Neural cell (in vitro differentiated cells): ENCODE measurements around the gene SEC14L3. TPM values are rescaled to one million over a fixed set of nuclear protein-coding genes. Genes with fewer than 3 reads are reported as not detected.
"Not testable (repeated sequence)": the region's sequence is repeated elsewhere in the genome, so short reads cannot be mapped to it uniquely, and the experiment has no call there.

Source experiments
- H2AFZ ChIP-seq: fragments of 200-600, 300-800 bp; sonication (generic), shearing (Covaris generic); 2 replicates; pipeline ENCODE4 v1.6.0; 2014; ENCODE audit warnings: low read depth, mild to moderate bottlenecking, antibody characterized with exemption, low read length, moderate library complexity
- H3F3A ChIP-seq: fragments of 200-600 bp; shearing (Covaris generic); 2 replicates; pipeline ENCODE4 v1.6.1; 2016; ENCODE audit warnings: mild to moderate bottlenecking, moderate library complexity, mixed read lengths, antibody characterized with exemption, low read length; ENCODE audit not compliant: insufficient read depth, poor library complexity, severe bottlenecking
- H3K27ac ChIP-seq: fragments of 200-600, 300-800 bp; sonication (generic), shearing (Covaris generic); 2 replicates; pipeline ENCODE4 v1.5.1; 2014; ENCODE audit warnings: mild to moderate bottlenecking, low read length, moderate library complexity
- H3K27me3 ChIP-seq: fragments of 300-800, 200-600 bp; sonication (generic), shearing (Covaris generic); 2 replicates; pipeline ENCODE4 v1.6.0; 2014; ENCODE audit warnings: mild to moderate bottlenecking, low read depth, low read length, moderate library complexity; ENCODE audit not compliant: insufficient read depth
- H3K36me3 ChIP-seq: fragments of 300-800, 200-600 bp; sonication (generic), shearing (Covaris generic); 2 replicates; pipeline ENCODE4 v1.5.1; 2014; ENCODE audit warnings: mild to moderate bottlenecking, antibody characterized with exemption, low read length, moderate library complexity; ENCODE audit not compliant: insufficient read depth
- H3K4me2 ChIP-seq: fragments of 300-800, 200-600 bp; sonication (generic), shearing (Covaris generic); 2 replicates; pipeline ENCODE4 v1.6.0; 2014; ENCODE audit warnings: mild to moderate bottlenecking, low read length
- H3K4me3 ChIP-seq: fragments of 300-800, 200-600 bp; sonication (generic), shearing (Covaris generic); 2 replicates; pipeline ENCODE4 v1.5.1; 2014; ENCODE audit warnings: mild to moderate bottlenecking, low read length, moderate library complexity
- H3K79me2 ChIP-seq: fragments of 200-600 bp; shearing (Covaris generic); replicated peaks from 2 replicates; pipeline ENCODE4 v1.6.0; 2014; ENCODE audit warnings: mild to moderate bottlenecking, low read length, moderate library complexity; ENCODE audit not compliant: insufficient read depth
- H3K9ac ChIP-seq: fragments of 300-800, 200-600 bp; sonication (generic), shearing (Covaris generic); 2 replicates; pipeline ENCODE4 v1.6.1; 2016; ENCODE audit warnings: mild to moderate bottlenecking, low read length, mixed read lengths
- H3K9me2 ChIP-seq: fragments of 200-600 bp; shearing (Covaris generic); 2 replicates; pipeline ENCODE4 v1.6.1; 2016; ENCODE audit warnings: mild to moderate bottlenecking, low read length, mixed read lengths; ENCODE audit not compliant: insufficient read depth
- H3K9me3 ChIP-seq: fragments of 200-600, 300-800 bp; sonication (generic), shearing (Covaris generic); 2 replicates; pipeline ENCODE4 v1.6.1; 2016; ENCODE audit warnings: mild to moderate bottlenecking, mixed run types, low read length, moderate library complexity, mixed read lengths
- H4K20me1 ChIP-seq: fragments of 200-600 bp; shearing (Covaris generic); 2 replicates; pipeline ENCODE4 v1.6.1; 2016; ENCODE audit warnings: mild to moderate bottlenecking, mixed run types; ENCODE audit not compliant: insufficient read depth
- EP300 ChIP-seq: fragments of 450-650 bp; conservative IDR thresholded peaks from 2 replicates; pipeline ENCODE4 v1.6.1; 2014; ENCODE audit warnings: antibody characterized with exemption, mild to moderate bottlenecking, moderate library complexity; ENCODE audit not compliant: poor library complexity, severe bottlenecking
- EZH2 ChIP-seq: fragments of 200-600, 300-800 bp; shearing (Covaris generic), sonication (generic); IDR thresholded peaks from 2 replicates; pipeline ENCODE4 v1.6.1; 2014; ENCODE audit warnings: antibody characterized with exemption, low read length, borderline replicate concordance, mild to moderate bottlenecking; ENCODE audit not compliant: insufficient read depth, poor library complexity, severe bottlenecking
- MXI1 ChIP-seq: fragments of 450-650 bp; conservative IDR thresholded peaks from 2 replicates; pipeline ENCODE4 v1.6.1; 2014; ENCODE audit warnings: antibody characterized with exemption, mild to moderate bottlenecking; ENCODE audit not compliant: poor library complexity, severe bottlenecking
- POLR2AphosphoS5 ChIP-seq: IDR thresholded peaks from 2 replicates; pipeline ENCODE4 v1.6.1; 2012
- RAD21 ChIP-seq: fragments of 450-650 bp; conservative IDR thresholded peaks from 2 replicates; pipeline ENCODE4 v1.6.1; 2014; ENCODE audit warnings: antibody characterized with exemption, mild to moderate bottlenecking, moderate library complexity
- REST ChIP-seq: IDR thresholded peaks from 2 replicates; pipeline ENCODE4 v1.6.1; 2012; ENCODE audit warnings: borderline replicate concordance
- SMC3 ChIP-seq: fragments of 450-650 bp; conservative IDR thresholded peaks from 2 replicates; pipeline ENCODE4 v1.6.1; 2014; ENCODE audit warnings: antibody characterized with exemption, mild to moderate bottlenecking, moderate library complexity; ENCODE audit not compliant: poor library complexity
- TAF1 ChIP-seq: IDR thresholded peaks from 2 replicates; pipeline ENCODE4 v1.6.1; 2012; ENCODE audit warnings: low read depth
- polyA plus RNA-seq: library from polyadenylated mRNA; depleted of rRNA; stranded (reverse); fragments of >200 nt; gene quantifications from 2 replicates; pipeline ENCODE4 v1.2.3, GENCODE V29; 2014
- TF ChIP-seq, protein P1 (sequence below): fragments of 450-650 bp; IDR thresholded peaks from 2 replicates; pipeline ENCODE4 v1.5.1; 2014; ENCODE audit warnings: antibody characterized with exemption, mild to moderate bottlenecking, moderate library complexity; ENCODE audit not compliant: poor library complexity, severe bottlenecking

Gene SEC14L3
- polyA plus RNA-seq, 1 donor from 2014 or later: not detected

- no peaks in the 10 kb centered on the region for H3K36me3 ChIP-seq
- H3K9me2 ChIP-seq: no peaks in the 10 kb centered on the region
- no peak for TF ChIP-seq EP300
- TF ChIP-seq RAD21: no peak
- no peak for TF ChIP-seq POLR2AphosphoS5
- TF ChIP-seq, protein P1, sequence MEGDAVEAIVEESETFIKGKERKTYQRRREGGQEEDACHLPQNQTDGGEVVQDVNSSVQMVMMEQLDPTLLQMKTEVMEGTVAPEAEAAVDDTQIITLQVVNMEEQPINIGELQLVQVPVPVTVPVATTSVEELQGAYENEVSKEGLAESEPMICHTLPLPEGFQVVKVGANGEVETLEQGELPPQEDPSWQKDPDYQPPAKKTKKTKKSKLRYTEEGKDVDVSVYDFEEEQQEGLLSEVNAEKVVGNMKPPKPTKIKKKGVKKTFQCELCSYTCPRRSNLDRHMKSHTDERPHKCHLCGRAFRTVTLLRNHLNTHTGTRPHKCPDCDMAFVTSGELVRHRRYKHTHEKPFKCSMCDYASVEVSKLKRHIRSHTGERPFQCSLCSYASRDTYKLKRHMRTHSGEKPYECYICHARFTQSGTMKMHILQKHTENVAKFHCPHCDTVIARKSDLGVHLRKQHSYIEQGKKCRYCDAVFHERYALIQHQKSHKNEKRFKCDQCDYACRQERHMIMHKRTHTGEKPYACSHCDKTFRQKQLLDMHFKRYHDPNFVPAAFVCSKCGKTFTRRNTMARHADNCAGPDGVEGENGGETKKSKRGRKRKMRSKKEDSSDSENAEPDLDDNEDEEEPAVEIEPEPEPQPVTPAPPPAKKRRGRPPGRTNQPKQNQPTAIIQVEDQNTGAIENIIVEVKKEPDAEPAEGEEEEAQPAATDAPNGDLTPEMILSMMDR: no peak
- no peak for TF ChIP-seq TAF1
- TF ChIP-seq SMC3: no peak
- TF ChIP-seq REST: no peak
- TF ChIP-seq EZH2: no peak
- no peak for TF ChIP-seq MXI1
- H3K79me2 ChIP-seq: no peaks in the 10 kb centered on the region
- H3K4me3 ChIP-seq: no peak overlapping the region
- H3K4me2 ChIP-seq: no peak overlapping the region
- no peak overlapping the region for H3K9ac ChIP-seq
- no peaks in the 10 kb centered on the region for H3K27me3 ChIP-seq
- no peaks in the 10 kb centered on the region for H3K9me3 ChIP-seq
- H2AFZ ChIP-seq: no peak overlapping the region
- H4K20me1 ChIP-seq: no peaks in the 10 kb centered on the region
- no peaks in the 10 kb centered on the region for H3F3A ChIP-seq
- no peak overlapping the region for H3K27ac ChIP-seq
Measured at GRCh38 chr22:30469165-30469564, 2.7 kb downstream of the SEC14L3 start.

GRCh38 chr22:30460555-30460954, 11.3 kb downstream of the SEC14L3 start:
- H3K9me2 ChIP-seq, H3F3A ChIP-seq, H3K4me3 ChIP-seq, H3K36me3 ChIP-seq, H4K20me1 ChIP-seq, H2AFZ ChIP-seq, H3K9ac ChIP-seq, H3K27me3 ChIP-seq, H3K9me3 ChIP-seq, H3K27ac ChIP-seq, H3K4me2 ChIP-seq, H3K79me2 ChIP-seq: not testable (repeated sequence)

DNA sequence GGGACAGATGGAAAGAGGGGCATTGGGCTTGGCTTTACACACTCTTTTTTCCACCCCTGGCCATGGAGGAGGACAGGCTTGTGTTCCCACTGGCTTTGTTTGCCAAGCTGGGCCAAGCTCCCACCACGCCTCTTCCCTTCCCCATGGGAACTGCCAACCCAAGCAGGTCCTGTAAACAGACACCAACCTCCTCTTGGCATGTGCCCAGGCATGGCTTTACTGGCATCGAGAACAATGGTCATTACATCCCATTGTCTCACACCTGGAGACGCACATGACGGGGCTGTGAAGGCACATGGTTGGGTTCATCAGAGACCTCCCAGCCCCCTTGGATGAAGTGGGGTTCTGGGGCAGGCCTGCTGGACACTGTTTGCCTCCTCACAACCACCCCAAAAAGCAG, 11.7 kb downstream of the SEC14L3 start:
- no peak overlapping the region for H2AFZ ChIP-seq
- H3K9me2 ChIP-seq: no peaks in the 10 kb centered on the region
- no peak for TF ChIP-seq TAF1
- no peak for TF ChIP-seq POLR2AphosphoS5
- TF ChIP-seq, protein P1: no peak
- no peak for TF ChIP-seq SMC3
- TF ChIP-seq RAD21: no peak
- TF ChIP-seq EP300: no peak
- TF ChIP-seq EZH2: no peak
- TF ChIP-seq MXI1: no peak
- no peak for TF ChIP-seq REST
- H3K9me3 ChIP-seq: no peaks in the 10 kb centered on the region
- H3K79me2 ChIP-seq: no peaks in the 10 kb centered on the region
- H3K27me3 ChIP-seq: no peaks in the 10 kb centered on the region
- no peak overlapping the region for H3K9ac ChIP-seq
- H3K36me3 ChIP-seq: no peaks in the 10 kb centered on the region
- H3K4me3 ChIP-seq: no peak overlapping the region
- no peaks in the 10 kb centered on the region for H3F3A ChIP-seq
- no peak overlapping the region for H3K4me2 ChIP-seq
- no peaks in the 10 kb centered on the region for H4K20me1 ChIP-seq
- H3K27ac ChIP-seq: no peak overlapping the region
